ENCODE measurements around the gene PLXNA4. TPM values are rescaled to one million over a fixed set of nuclear protein-coding genes. Genes with fewer than 3 reads are reported as not detected.

The PLXNA4 gene
- total and polyA plus RNA-seq, 4 donors = 0.63 to 4.6 (median 2.1) TPM

- no peaks in the 10 kb centered on the region for H3K36me3 ChIP-seq (ENCODE audit: control insufficient read depth in 4 of 4, insufficient read depth in 4 of 4, low read length in 4 of 4)
- no peak overlapping the region for H3K9ac ChIP-seq (ENCODE audit: insufficient read depth in 1 of 2, low read length in 2 of 2)
- WGBS, 2 donors = 93 to 96% methylated on average over 7 of the region's 7 CpGs
- no peak for TF ChIP-seq CTCF (IDR thresholded peaks at IDR 0.05; ENCODE audit: control extremely low read depth, extremely low read depth)
- DNase-seq = no peak
- ATAC-seq (ENCODE audit: insufficient read depth, low FRiP score) = no peak
- no peak overlapping the region for H3K27ac ChIP-seq (ENCODE audit: low read depth in 1 of 2, low read length in 1 of 2)
- H3K9me3 ChIP-seq (ENCODE audit: control insufficient read depth in 4 of 4, insufficient read depth in 3 of 4, low read length in 3 of 4) = peaks cover 0 to 15% (median 2%) of the 10 kb centered on the region in 4 donors
- H3K27me3 ChIP-seq (ENCODE audit: control insufficient read depth in 3 of 3, insufficient read depth in 3 of 3, low read length in 2 of 3) = peaks cover 0 to 2% (median 0%) of the 10 kb centered on the region in 3 donors
- no peak overlapping the region for H3K4me3 ChIP-seq
- H3K4me1 ChIP-seq (ENCODE audit: control insufficient read depth in 5 of 5, insufficient read depth in 5 of 5, low read length in 5 of 5) = no peaks in the 10 kb centered on the region
These were observed 391.1 kb downstream of the PLXNA4 start for GRCh38 chr7:132185150-132185549.

DNA sequence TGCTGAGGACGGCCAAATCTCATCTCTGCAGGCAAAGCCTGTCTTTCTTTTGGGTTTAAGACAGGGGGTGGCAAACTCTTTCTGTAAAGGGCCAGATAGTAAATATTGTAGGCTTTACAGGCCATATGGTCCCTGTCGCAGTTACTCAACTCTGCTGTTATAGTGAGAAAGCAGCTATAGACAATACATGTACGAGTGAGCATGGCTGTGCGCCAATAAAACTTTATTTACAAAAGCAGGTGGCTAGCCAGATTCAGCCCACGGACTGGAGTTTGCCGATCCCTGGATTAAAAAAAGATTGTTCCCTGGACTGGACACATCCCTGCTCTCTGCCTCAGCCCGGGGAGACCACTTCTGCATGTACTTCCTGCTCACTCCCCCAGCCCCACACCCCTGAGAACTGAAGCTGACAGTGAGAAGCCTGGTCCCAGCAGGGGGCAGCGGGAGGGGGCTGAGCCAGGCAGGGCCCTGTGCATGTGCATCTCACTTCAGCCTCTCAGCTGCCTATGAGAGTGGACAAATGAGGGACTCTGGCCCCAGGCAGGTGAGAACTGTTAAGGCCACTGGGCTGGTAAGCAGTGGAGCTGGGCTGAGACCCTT lies 392.4 kb downstream of the PLXNA4 start:
- Histone ChIP-seq H3K9ac (ENCODE audit: insufficient read depth in 1 of 2, low read length in 2 of 2) (no peak overlapping the region), H3K27ac (ENCODE audit: low read depth in 1 of 2, low read length in 1 of 2) (no peak overlapping the region), H3K4me1 (ENCODE audit: control insufficient read depth in 5 of 5, insufficient read depth in 5 of 5, low read length in 5 of 5) (no peaks in the 10 kb centered on the region), H3K4me3 (no peak overlapping the region), H3K36me3 (ENCODE audit: control insufficient read depth in 4 of 4, insufficient read depth in 4 of 4, low read length in 4 of 4) (no peaks in the 10 kb centered on the region), H3K27me3 (ENCODE audit: control insufficient read depth in 3 of 3, insufficient read depth in 3 of 3, low read length in 2 of 3) (peaks cover 0 to 2% (median 0%) of the 10 kb centered on the region in 3 donors), H3K9me3 (ENCODE audit: control insufficient read depth in 4 of 4, insufficient read depth in 3 of 4, low read length in 3 of 4) (peaks cover 0 to 15% (median 2%) of the 10 kb centered on the region in 4 donors)
- 69 to 71% methylated on average over 8 of the region's 8 CpGs for WGBS, 2 donors
- TF ChIP-seq CTCF (IDR thresholded peaks at IDR 0.05; ENCODE audit: control extremely low read depth, extremely low read depth) = no peak
- DNase-seq = peak; percentile 33 to 75 (median 73)
- no peak for ATAC-seq (ENCODE audit: insufficient read depth, low FRiP score)

DNA sequence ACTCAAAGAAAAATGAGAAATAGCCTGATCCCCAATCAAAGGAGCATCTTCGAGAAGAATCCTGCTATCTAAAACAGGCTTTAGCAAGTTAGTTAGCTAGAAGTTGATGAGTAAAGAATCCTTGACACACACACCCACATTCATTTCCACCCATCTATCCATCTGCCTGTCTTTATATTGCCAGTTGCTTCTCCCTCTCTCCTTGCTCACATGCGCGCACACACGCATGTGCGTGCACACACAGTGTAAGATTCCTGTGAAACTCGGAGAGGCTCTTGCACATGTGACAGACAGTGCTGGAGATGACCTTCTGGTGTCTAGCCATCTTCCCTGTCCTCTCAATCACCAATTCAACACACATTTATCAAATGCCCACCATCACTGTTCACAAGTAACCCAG lies 393.3 kb downstream of the PLXNA4 start:
- H3K9ac ChIP-seq (ENCODE audit: insufficient read depth in 1 of 2, low read length in 2 of 2) = no peak overlapping the region
- no peak overlapping the region for H3K27ac ChIP-seq (ENCODE audit: low read depth in 1 of 2, low read length in 1 of 2)
- DNase-seq (no peak), ATAC-seq (ENCODE audit: insufficient read depth, low FRiP score) (no peak)
- H3K27me3 ChIP-seq (ENCODE audit: control insufficient read depth in 3 of 3, insufficient read depth in 3 of 3, low read length in 2 of 3) = no peaks in the 10 kb centered on the region
- peaks cover 0 to 15% (median 2%) of the 10 kb centered on the region in 4 donors for H3K9me3 ChIP-seq (ENCODE audit: control insufficient read depth in 4 of 4, insufficient read depth in 3 of 4, low read length in 3 of 4)
- H3K4me1 ChIP-seq (ENCODE audit: control insufficient read depth in 5 of 5, insufficient read depth in 5 of 5, low read length in 5 of 5) = no peaks in the 10 kb centered on the region
- TF ChIP-seq CTCF (IDR thresholded peaks at IDR 0.05; ENCODE audit: control extremely low read depth, extremely low read depth) = no peak
- no peak overlapping the region for H3K4me3 ChIP-seq
- 95 to 98% methylated on average over 6 of the region's 6 CpGs for WGBS, 2 donors
- no peaks in the 10 kb centered on the region for H3K36me3 ChIP-seq (ENCODE audit: control insufficient read depth in 4 of 4, insufficient read depth in 4 of 4, low read length in 4 of 4)
